ENCODE data around the gene RFX1. TPM values are rescaled to one million over a fixed set of nuclear protein-coding genes. Genes with fewer than 3 reads are reported as not detected.

Gene RFX1
- total and polyA plus RNA-seq, 9 of the 15 experiments (the other 6 are each of a cell fraction or from before 2014, with no cell fraction given), result 0.14 to 19.3 (median 1.2) TPM

- peak; percentile 63; the same call in 1 of the 2 replicates for TF ChIP-seq REST (IDR thresholded peaks at IDR 0.05; ENCODE audit: borderline replicate concordance)
- TF ChIP-seq REST (CRISPR knock-in tag; IDR thresholded peaks at IDR 0.05; ENCODE audit: low read depth), result no peak
- no peak for TF ChIP-seq E4F1 (CRISPR knock-in tag; IDR thresholded peaks at IDR 0.05; ENCODE audit: borderline replicate concordance)
- TF ChIP-seq GABPB1 (CRISPR knock-in tag; IDR thresholded peaks at IDR 0.05), result peak; percentile 65; the same call in 1 of the 2 replicates
- TF ChIP-seq VEZF1 (CRISPR knock-in tag; IDR thresholded peaks at IDR 0.05), result peak; percentile 96
- TF ChIP-seq ILF3 (IDR thresholded peaks at IDR 0.05; ENCODE audit: borderline replicate concordance), result no peak
- TF ChIP-seq HMBOX1 (IDR thresholded peaks at IDR 0.05), result no peak
- no peak; the same call in 1 of the 2 replicates for TF ChIP-seq CEBPG (CRISPR knock-in tag; IDR thresholded peaks at IDR 0.05)
- no peak for TF ChIP-seq CEBPG (tag; conservative IDR thresholded peaks at IDR 0.05 in 1 of 2, IDR thresholded peaks at IDR 0.05 in 1 of 2)
- peak; percentile 78 for TF ChIP-seq RBBP5 (IDR thresholded peaks at IDR 0.05; ENCODE audit: borderline replicate concordance, insufficient read depth, low read length, poor library complexity, severe bottlenecking)
- TF ChIP-seq ZNF239 (CRISPR knock-in tag; IDR thresholded peaks at IDR 0.05), result no peak
- no peak for TF ChIP-seq ZEB2 (IDR thresholded peaks at IDR 0.05)
Observed at GRCh38 chr19:14031719-14032480, 25.8 kb upstream of the RFX1 start, which contains the start of gene IL27RA (continued).
